Smooth muscle cell (in vitro differentiated cells): ENCODE data around the gene CSNK1G2. TPM values are rescaled to one million over a fixed set of nuclear protein-coding genes. Genes with fewer than 3 reads are reported as not detected.

Experiments used
- DNase-seq: peaks from one replicate; lab custom pipeline; 2025; ENCODE audit not compliant: unreplicated experiment; lab: John Stamatoyannopoulos, UW
- H2AFZ ChIP-seq: fragments of 200-600 bp; sonication (generic); 2 replicates; pipeline ENCODE4 v1.6.0; 2016; ENCODE audit warnings: antibody characterized with exemption, low read depth, mild to moderate bottlenecking
- H3F3A ChIP-seq: fragments of 200-600 bp; sonication (generic); 2 replicates; pipeline ENCODE4 v1.6.0; 2017; ENCODE audit warnings: antibody characterized with exemption, low read depth
- H3K27ac ChIP-seq: fragments of 200-600 bp; sonication (generic); 2 replicates; pipeline ENCODE4 v1.5.1; 2016; ENCODE audit warnings: low read depth, mild to moderate bottlenecking
- H3K27me3 ChIP-seq: fragments of 200-600 bp; sonication (generic); 2 replicates; pipeline ENCODE4 v1.6.1; 2016; ENCODE audit warnings: low read depth, mild to moderate bottlenecking
- H3K36me3 ChIP-seq: fragments of 200-600 bp; sonication (generic); 2 replicates; pipeline ENCODE4 v1.5.1; 2016; ENCODE audit warnings: low read depth
- H3K4me1 ChIP-seq: fragments of 200-600 bp; sonication (generic); 2 replicates; pipeline ENCODE4 v1.5.1; 2016; ENCODE audit warnings: low read depth
- H3K4me2 ChIP-seq: fragments of 200-600 bp; sonication (generic); 2 replicates; pipeline ENCODE4 v1.6.0; 2016; ENCODE audit warnings: mild to moderate bottlenecking
- H3K4me3 ChIP-seq: fragments of 200-600 bp; sonication (generic); 2 replicates; pipeline ENCODE4 v1.5.1; 2016; ENCODE audit warnings: mild to moderate bottlenecking
- H3K79me2 ChIP-seq: fragments of 200-600 bp; sonication (generic); 2 replicates; pipeline ENCODE4 v1.6.0; 2016; ENCODE audit warnings: low read depth, mild to moderate bottlenecking
- H3K9ac ChIP-seq: fragments of 200-600 bp; sonication (generic); 2 replicates; pipeline ENCODE4 v1.6.0; 2016; ENCODE audit warnings: low read depth
- H3K9me3 ChIP-seq: fragments of 200-600 bp; sonication (generic); replicated peaks from 2 replicates; pipeline ENCODE4 v1.5.1; 2016; ENCODE audit warnings: low read depth
- H4K20me1 ChIP-seq: fragments of 200-600 bp; sonication (generic); 2 replicates; pipeline ENCODE4 v1.6.0; 2016; ENCODE audit warnings: low read depth
- WGBS: methylation state at CpG from one replicate; pipeline ENCODE4 v1.1.7; 2016; ENCODE audit warnings: low lambda C conversion rate; 5-methylcytosine and 5-hydroxymethylcytosine counted together
- polyA plus RNA-seq: library from polyadenylated mRNA; unstranded; fragments of >200 nt; fragmentation: Nextera tagmentation; extraction: Ambion mirVana; gene quantifications from 2 replicates; pipeline ENCODE4 v1.2.1, GENCODE V29; 2016
- total RNA-seq: library from RNA; depleted of rRNA; stranded (reverse); fragments of >200 nt; gene quantifications from 2 replicates; pipeline ENCODE4 v1.2.3, GENCODE V29; 2014
- TF ChIP-seq, protein P1 (sequence below): fragments of 200-600 bp; sonication (generic); IDR thresholded peaks from 2 replicates; pipeline ENCODE4 v1.5.1; 2017; ENCODE audit warnings: borderline replicate concordance, mild to moderate bottlenecking, antibody characterized with exemption; ENCODE audit not compliant: insufficient read depth, poor library complexity, severe bottlenecking

Gene CSNK1G2
- total and polyA plus RNA-seq, 2 experiments from 2014 or later = 53.5 to 74.9 TPM

DNA sequence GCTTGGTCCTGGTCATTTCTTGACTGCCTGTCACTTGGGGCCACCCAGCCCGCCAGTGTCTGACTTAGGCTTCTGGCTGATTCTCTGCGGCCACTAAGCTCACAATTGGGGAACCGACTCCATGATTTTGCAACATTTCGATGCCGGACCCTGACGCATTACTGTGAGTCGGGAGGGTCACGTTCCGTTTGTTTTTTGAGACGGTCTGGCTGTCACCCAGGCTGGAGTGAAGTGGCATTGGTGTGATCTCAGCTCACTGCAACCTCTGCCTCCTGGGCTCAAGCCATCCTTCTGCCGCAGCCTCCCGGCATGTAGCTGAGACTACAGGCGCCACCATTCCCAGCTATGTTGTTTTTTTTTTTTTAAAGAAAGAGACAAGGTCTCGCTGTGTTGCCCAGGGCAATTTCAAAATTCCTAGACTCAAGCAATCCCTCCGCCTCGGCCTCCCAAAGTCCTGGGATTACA is 39.0 kb upstream of the CSNK1G2 start:
- H3F3A ChIP-seq = peaks cover 10% of the 10 kb centered on the region
- no peak overlapping the region for H3K4me2 ChIP-seq
- no peaks in the 10 kb centered on the region for H3K9me3 ChIP-seq
- no peak for DNase-seq
- TF ChIP-seq, protein P1, sequence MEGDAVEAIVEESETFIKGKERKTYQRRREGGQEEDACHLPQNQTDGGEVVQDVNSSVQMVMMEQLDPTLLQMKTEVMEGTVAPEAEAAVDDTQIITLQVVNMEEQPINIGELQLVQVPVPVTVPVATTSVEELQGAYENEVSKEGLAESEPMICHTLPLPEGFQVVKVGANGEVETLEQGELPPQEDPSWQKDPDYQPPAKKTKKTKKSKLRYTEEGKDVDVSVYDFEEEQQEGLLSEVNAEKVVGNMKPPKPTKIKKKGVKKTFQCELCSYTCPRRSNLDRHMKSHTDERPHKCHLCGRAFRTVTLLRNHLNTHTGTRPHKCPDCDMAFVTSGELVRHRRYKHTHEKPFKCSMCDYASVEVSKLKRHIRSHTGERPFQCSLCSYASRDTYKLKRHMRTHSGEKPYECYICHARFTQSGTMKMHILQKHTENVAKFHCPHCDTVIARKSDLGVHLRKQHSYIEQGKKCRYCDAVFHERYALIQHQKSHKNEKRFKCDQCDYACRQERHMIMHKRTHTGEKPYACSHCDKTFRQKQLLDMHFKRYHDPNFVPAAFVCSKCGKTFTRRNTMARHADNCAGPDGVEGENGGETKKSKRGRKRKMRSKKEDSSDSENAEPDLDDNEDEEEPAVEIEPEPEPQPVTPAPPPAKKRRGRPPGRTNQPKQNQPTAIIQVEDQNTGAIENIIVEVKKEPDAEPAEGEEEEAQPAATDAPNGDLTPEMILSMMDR = no peak
- no peak overlapping the region for H2AFZ ChIP-seq
- H3K9ac ChIP-seq = no peak overlapping the region
- WGBS = 93% methylated on average over 16 of the region's 16 CpGs
- no peaks in the 10 kb centered on the region for H4K20me1 ChIP-seq
- no peaks in the 10 kb centered on the region for H3K36me3 ChIP-seq
- no peaks in the 10 kb centered on the region for H3K27me3 ChIP-seq
- peaks cover 15% of the 10 kb centered on the region for H3K79me2 ChIP-seq
- no peak overlapping the region for H3K27ac ChIP-seq
- H3K4me1 ChIP-seq = peaks cover 5% of the 10 kb centered on the region
- no peak overlapping the region for H3K4me3 ChIP-seq

DNA sequence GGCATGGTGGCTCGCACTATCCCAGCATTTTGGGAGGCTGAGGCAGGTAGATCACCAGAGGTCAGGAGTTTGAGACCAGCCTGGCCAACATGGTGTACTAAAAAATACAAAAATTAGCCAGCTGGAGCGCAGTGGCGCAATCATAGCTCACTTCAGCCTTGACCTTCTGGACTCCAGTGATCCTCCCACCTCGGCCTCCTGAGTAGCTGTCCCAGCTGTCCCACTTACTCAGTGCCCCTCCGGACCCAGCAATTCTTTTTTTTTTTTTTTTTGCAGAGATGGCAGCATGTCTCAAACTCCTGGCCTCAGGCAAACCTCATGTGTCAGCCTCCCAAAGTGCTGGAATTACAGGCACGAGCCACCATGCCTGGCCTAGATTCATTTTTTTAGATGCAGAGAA is 38.0 kb upstream of the CSNK1G2 start:
- peaks cover 9% of the 10 kb centered on the region for H4K20me1 ChIP-seq
- 79% methylated on average over 6 of the region's 6 CpGs for WGBS
- H3F3A ChIP-seq = peaks cover 10% of the 10 kb centered on the region
- no peak overlapping the region for H3K4me3 ChIP-seq
- peaks cover 5% of the 10 kb centered on the region for H3K4me1 ChIP-seq
- TF ChIP-seq, protein P1 = no peak
- no peaks in the 10 kb centered on the region for H3K27me3 ChIP-seq
- no peaks in the 10 kb centered on the region for H3K9me3 ChIP-seq
- H3K4me2 ChIP-seq = no peak overlapping the region
- no peak overlapping the region for H3K27ac ChIP-seq
- no peak for DNase-seq
- no peaks in the 10 kb centered on the region for H3K36me3 ChIP-seq
- peaks cover 24% of the 10 kb centered on the region for H3K79me2 ChIP-seq
- H3K9ac ChIP-seq = no peak overlapping the region
- H2AFZ ChIP-seq = no peak overlapping the region

DNA sequence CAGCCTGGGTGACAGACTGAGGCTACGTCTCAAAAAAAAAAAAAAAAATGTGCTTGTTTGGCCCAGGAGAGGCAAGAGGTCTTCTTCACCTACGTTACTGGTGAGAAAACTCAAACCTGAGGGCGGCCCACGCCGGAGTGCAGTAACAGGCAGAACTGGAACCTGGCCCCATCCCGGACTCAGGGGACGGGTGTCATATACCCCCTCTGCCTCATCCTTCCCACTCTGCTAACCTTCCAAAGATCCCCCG is 36.2 kb upstream of the CSNK1G2 start:
- Histone ChIP-seq H3K4me3 (peak overlapping the region; percentile 67), H3K9me3 (no peaks in the 10 kb centered on the region), H2AFZ (no peak overlapping the region), H3K4me1 (peaks cover 5% of the 10 kb centered on the region), H3K9ac (no peak overlapping the region), H3K27ac (peak overlapping the region; percentile 63), H4K20me1 (peaks cover 28% of the 10 kb centered on the region), H3F3A (peaks cover 10% of the 10 kb centered on the region), H3K27me3 (no peaks in the 10 kb centered on the region), H3K79me2 (peaks cover 43% of the 10 kb centered on the region), H3K36me3 (no peaks in the 10 kb centered on the region), H3K4me2 (peak overlapping the region; percentile 24)
- TF ChIP-seq, protein P1 = no peak
- no peak for DNase-seq
- 36% methylated on average over 8 of the region's 8 CpGs for WGBS

DNA sequence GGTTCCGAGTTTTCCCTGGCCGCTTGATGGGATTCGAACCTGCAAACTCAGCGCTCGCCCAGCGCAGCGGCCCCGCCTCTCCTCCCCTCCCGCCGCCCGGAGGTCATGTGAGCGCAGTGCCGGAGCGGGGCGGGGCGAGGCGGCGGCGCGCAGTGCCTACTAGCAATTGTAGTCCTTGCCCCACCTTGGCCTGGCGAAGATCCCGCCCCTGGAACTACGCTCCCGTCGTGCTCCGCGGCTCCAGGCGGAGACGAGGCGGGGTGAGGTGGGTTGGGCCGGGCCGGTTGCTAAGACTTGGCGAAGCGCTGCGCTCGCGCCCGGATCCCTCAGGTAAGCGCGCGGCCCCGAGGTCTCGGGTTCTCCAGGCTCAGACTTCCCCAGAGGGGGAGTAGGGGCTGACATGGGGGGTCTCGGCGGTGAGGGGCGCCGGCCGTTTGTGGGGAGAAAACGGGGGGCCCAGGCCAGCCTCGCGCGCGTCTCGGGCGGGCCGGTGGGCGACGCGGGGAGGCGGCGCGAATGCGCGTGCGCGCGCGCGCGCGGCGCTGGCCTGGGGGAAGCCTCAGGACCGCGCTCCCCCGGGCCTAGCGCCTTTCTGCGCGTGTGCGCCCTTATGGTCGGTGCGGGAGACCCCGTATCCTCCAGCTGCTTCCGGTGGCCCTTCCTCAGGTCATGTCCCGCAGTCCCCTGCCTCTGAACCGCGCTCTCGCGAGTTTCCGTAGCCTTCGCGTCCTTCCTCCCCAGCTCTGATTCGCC is 35.7 kb upstream of the CSNK1G2 start, which contains the start of the genes ADAT3 and SCAMP4:
ADAT3 (plus strand) TSS at position 290 of the 753 bp plus-strand sequence. CDS start 6,649 bp downstream, outside the sequence.
SCAMP4 (plus strand) TSS at position 290 of the 753 bp plus-strand sequence. CDS start 9,621 bp downstream, outside the sequence.
- 1% methylated on average over 64 of the region's 92 CpGs for WGBS

More for the DNA sequence above, 35.7 kb upstream of the CSNK1G2 start, which contains the start of the genes ADAT3 and SCAMP4:
- H4K20me1 ChIP-seq = peaks cover 33% of the 10 kb centered on the region
- H3K27me3 ChIP-seq = no peaks in the 10 kb centered on the region
- H2AFZ ChIP-seq = peak within 1 kb of the TSS; percentile 53
- DNase-seq = peak; percentile 93
- no peaks in the 10 kb centered on the region for H3K9me3 ChIP-seq
- peak within 1 kb of the TSS; percentile 63 for H3K27ac ChIP-seq
- H3K4me3 ChIP-seq = peak within 1 kb of the TSS; percentile 67
- peak within 1 kb of the TSS; percentile 82 for H3K4me2 ChIP-seq
- peaks cover 10% of the 10 kb centered on the region for H3F3A ChIP-seq
- H3K36me3 ChIP-seq = no peaks in the 10 kb centered on the region
- TF ChIP-seq, protein P1 = no peak
- peaks cover 5% of the 10 kb centered on the region for H3K4me1 ChIP-seq
- H3K79me2 ChIP-seq = peaks cover 48% of the 10 kb centered on the region
- H3K9ac ChIP-seq = peak within 1 kb of the TSS; percentile 79
